IPS-NIHi7 (cell line): ENCODE results near the gene RBM33.

Experiments used
- DNase-seq: peaks from one replicate; pipeline ENCODE4 v3.0.0; 2012; ENCODE audit warnings: mixed read lengths; ENCODE audit errors: extremely low spot score

The RBM33 gene

DNA sequence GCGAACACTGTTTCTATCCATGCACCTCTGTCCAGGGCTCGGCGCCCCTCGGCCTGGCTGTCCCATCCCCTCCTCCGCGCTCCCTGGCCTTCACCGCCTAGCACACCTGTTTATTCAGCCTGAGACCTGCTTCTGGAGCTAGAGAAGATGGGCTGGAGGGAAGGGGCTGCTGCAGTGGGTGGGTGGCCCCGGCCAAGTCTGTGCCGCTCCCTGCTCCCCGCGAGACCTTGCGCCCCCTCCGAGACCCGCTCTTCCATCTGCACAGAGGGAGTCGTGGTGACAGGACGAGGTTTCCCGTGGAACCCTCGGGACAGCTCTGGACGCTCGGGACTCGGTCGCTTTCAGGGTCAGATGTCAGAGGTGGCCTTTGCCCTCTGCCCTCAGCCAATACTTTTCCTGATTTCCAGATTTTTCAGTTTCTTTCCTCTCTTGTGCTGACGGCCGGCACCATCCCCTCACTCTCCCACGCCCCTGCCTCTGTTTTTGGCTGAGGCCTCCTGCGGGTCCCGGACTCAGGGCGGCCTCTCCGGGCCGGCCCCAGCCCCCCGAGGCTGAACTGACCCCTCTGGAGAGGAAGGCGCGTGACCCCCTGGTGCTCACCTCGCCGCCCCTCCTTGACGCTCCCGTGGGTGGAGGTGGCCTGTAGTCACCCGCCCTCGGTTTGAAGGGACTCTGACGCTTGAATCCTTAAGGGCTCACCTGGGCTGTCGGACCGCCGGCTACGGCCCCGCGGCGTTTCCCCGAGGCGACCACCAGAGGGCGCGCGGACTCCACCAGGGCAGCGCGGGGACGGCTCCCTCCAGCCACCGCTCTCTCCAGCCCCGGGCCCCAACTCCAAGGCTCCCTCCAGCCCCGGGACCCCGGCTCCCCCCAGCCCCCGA lies 152.2 kb downstream of the RBM33 start:
- DNase-seq = peak; percentile 85

DNA sequence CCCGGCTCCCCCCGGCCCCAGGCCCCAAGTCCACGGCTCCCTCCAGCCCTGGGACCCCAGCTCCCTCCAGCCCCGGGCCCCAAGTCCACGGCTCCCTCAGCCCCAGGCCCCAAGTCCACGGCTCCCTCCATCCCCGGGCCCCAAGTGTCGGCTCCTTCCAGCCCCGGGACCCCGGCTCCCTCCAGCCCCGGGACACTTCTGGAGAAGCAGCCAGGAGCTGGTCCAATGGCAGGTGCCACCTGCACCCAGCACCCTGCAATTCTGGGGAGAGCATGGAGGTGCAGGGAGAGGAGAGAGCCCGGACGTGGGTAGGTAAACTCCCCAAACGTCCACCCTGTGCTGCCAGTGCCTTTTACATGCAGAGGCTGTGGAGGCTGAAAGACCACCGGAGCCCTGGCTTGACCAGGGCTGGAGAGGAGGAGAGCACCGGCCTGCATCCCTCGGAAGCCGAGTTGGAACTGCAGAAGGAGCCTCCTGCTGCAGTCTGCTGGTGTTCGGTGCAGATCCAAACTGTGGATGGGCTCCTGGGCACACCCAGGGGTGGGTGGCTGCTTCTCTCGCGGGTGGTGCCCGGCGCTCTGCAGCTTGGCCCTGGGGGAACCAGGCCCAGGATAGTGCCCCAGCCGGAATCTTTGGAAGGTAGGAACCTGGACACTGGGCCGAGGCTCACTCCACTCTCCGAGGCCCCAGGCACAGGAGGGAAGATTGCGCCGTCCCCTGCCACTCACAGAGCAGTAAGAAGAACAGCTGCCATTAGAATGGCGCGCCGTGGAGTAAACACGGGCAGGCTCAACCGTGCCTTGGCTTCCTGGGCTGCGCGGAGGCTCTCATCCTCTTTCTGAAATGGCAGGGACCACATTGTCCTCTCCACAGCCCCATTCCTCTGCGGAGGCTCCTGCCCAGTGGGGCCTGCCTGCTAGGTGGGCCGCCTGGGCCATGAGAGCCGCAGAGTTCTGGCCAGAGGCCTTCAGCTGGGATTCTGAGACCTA lies 153.1 kb downstream of the RBM33 start:
- DNase-seq = no peak

DNA sequence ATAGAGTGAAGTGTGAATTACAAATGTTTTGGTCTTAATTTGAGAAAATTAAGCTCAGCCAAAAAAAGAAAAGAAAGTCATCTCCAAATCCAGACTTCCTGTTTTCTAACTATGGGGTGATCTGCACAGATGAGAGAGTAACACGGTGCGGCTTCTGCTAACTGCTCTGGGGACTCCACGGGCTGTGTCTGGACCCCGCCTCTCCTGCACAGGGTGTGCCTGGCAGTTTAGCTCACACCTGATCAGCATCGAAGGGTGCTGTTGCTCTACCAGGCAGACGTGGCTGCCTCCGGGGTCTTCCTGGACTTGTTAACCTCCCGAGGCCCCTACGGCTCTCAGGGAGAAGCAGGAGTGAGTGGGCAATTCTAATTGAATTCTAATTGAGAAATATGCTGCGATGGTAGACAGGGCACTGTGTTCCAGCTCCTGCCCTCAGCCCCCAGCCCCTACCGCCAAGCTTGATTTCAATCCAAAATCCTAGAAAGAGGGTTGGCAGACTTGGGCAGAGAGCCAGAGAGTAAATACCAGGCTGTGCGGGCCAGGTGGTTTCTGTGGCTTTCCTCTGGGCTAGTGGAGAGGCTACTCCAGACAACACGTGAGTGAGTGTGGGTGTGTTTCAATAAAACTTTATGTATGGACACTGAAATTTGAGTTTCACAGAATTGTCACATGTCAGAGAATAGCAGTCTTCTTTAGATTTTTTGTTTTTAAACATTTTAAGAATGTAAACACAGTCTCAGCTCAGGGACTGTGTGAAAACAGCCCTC lies 154.4 kb downstream of the RBM33 start:
- DNase-seq = no peak

DNA sequence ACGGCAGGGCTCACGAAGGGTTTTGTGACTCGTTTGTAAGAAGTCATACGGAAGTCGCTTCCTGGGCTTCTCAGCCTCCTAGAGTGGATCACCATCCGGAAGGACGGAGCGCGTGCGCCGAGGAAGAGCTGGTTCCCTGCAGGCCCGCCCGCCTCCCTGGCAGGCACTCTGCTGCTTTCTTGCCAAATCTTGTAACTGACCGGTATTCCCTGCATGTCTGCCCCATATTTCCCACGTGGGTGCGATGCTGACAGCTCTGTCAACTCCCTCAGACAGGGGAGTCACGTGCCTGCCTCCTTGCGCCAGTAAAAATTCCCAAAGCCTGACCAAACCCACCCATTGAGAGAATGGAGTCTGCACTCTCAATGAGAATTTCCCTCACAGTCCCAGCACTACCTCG lies 155.1 kb downstream of the RBM33 start:
- DNase-seq = no peak

DNA sequence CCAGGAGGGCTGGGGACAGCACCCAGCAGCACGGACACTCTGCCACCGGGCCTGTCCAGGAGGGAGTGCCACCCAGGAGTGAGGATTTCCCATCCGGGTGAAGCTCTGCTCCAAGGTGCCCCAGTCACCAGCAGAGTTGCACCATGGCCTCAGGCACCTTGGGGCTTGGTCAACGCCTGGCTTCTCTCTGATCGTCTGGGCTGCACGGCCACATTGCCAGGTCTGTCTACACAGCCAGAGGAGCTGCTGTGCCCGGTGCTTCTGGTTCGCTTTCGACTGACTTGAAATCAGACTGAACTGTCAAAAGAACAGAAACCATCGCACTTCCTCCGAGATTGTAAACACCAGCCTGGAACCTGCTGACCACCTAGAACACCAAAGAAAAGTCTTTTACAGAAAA lies 155.8 kb downstream of the RBM33 start:
- DNase-seq = no peak

DNA sequence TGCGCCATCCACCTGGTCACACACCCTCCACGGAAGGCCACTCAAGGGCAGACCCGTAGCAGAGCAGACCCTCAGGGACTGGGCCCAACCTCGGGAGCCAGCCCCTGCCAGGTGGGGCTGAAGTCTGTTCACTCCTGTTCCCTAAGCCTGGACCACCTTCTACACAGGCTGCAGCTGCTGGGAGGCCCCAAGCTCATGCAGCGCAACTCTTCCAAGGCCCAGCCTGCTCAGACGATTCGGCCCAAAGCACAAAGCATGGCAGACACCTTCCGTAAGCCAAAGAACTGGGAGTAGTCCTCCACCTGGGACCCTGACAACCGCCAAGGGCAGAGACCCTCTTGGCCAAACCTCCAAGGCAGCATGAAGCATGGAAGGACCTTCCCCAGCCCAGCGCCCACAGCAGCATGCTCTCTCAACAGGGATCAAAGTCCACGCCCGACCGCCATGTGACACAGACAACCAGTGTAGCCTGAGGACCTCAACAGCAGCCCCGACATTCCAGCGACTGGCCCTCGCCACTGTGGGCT lies 156.3 kb downstream of the RBM33 start:
- no peak for DNase-seq

DNA sequence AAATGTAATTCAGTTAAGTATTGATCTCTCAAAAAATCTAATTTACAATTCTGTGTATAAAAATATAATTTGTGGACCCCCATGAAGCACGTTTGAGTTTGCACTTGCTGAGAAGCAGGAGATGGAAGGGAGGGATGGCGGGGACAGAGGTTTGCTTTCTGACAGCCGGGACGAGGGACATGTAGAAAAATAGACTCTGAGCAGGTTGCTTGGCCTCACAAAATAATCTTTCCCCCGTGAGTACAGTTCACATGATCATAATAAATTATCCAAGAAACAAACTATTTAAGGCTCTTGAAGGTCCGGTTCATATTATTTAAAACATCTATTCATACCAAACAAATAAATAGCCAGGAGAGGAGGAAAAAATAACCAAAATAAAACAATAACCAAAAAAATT lies 157.8 kb downstream of the RBM33 start:
- DNase-seq = no peak

DNA sequence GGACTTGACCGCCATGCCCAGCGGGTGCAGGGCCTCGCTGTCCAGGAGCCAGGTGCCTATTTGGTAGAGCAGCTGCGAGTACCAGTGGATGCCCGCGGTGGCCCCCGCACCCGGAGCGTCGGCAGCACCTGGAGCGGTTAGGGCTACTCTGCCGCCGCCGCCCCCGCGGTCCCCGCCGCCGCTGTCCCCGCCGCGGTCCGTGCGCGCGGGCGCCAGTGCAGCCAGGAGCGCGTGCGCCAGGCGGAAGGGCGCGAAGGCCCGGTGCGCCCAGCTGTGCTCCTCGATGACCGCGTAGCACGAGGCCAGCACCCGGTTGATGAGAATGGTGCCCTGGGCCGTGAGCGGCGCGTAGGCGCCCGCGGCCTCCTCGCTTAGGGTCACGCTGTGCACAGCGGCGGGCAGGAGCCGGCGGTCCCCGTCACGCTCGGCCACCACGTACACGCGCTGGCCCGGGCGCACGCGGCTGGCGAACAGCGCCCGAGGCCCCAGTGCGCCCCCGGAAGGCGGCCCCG lies 158.5 kb downstream of the RBM33 start:
- DNase-seq = no peak

DNA sequence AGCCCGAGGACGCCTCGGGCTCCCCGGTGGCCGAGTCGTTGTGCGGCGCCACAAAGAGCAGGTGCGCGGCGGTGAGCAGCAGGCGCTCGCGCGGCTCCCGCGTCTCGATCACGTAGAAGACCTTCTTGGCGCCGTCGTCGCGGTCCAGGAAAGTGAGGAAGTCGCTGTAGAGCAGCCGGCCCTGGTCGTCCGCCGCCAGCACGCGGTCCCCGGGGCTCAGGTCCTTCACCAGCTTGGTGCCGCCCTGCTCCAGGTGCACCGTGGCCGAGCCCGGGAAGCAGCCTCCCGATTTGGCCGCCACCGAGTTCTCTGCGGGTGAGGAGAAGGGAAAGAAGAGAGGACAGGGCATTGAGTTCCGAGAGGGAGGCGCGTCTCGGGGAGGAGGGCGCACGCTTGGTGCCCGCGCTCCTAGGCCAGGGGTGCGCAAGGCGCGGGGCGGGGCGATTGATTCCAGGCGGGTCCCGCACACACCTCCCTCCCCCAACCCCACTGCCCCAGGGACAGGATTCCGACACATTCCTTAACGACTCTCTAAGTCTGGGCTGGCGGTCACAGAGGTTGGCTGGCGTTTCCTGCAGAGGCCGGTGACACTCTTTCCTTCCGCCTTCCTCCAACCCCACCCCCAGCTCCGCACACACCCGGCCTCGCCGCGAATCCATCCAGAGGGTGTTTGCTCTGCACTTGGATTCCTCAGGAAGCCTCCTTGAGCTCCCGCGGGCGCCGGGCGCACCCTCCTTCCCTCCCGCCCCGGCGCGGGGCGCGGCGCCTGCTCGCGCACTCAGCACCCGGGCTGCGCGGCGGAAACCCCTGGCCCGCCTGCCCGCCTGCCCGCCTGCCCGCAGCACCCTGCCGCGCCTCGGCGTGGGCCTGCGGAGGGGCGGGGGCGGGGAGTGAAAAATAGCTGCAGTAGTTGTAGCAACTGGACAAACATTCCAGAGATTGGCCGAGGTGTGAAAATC lies 159.2 kb downstream of the RBM33 start:
- no peak for DNase-seq

DNA sequence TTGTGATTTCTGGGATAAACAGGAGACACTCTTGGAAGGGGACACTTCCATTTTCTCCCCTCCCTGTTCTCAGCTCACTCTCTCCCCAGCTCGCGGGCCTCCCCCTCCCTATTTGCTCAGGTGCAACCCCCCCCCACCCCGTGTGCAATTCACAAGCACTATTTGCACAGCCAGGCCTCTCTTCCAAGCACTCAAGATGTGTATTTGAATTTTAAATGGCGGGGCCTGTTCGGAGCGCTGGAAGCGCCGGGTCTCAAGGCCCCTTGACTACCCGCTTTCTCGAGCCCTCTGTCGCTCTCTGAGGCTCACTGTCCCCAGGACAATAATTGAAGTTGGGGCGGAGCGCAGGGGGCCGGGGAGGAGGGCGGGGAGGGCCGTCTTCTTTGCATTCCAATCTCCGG lies 160.0 kb downstream of the RBM33 start:
- peak; percentile 55 for DNase-seq

DNA sequence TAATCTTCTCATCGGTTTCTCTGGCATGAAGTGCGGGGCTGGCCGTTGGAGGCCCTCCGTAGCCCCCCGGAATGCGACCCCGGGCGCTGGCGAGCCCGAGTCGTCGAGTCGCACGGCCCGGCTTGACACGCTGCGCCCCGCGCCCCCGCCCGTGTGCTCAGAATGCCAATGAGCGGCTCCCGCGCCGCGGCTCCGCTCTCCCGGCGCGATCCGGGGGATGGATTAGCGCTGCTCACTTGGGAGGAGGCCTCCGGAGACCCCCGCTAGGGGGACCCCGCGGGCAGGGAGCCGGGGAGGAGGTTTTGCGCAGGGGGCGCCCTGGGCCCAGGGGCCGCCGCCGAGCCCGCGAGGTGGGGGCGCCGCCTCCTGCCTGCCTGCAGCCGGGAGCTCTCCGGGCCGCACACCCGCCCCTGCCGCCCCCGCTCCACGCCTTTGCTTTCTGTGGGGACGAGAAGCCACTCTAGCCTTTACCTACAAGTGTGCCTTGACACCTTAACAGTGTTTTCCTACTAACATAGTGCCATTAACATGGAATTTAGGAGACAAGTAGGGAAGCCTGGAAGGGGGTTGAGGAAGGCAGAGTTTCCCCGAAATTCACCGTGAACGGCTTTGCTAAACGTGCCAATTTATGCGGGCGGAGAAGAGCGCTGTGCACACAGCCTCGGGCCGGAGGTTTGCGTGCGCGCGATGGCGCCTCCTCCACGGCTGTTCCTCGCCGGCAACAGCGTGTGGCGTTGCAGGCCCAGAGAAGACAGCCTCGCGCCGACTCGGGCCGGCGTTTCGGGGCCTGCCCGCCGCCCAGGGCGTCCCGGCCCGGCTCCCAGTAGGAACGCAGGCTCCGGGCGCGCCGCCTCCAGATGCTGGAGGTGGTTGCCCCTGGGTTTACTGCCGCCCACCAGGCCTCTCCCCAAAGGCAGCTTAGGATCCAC lies 160.7 kb downstream of the RBM33 start:
- peak; percentile 86 for DNase-seq

DNA sequence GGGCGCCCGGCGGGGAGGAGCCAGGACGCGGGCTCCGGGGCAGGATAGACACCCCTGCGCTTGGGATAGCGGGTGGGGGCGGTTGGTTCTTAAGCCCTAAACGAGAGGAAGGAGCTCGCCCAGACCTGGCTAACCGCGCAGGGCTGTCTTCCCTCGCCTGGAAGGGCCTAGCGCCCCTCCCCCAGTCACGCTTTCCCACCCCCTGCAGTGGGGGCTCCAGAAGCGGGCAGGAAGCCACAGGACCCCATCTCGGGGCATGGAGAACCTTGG lies 161.3 kb downstream of the RBM33 start:
- DNase-seq = no peak

DNA sequence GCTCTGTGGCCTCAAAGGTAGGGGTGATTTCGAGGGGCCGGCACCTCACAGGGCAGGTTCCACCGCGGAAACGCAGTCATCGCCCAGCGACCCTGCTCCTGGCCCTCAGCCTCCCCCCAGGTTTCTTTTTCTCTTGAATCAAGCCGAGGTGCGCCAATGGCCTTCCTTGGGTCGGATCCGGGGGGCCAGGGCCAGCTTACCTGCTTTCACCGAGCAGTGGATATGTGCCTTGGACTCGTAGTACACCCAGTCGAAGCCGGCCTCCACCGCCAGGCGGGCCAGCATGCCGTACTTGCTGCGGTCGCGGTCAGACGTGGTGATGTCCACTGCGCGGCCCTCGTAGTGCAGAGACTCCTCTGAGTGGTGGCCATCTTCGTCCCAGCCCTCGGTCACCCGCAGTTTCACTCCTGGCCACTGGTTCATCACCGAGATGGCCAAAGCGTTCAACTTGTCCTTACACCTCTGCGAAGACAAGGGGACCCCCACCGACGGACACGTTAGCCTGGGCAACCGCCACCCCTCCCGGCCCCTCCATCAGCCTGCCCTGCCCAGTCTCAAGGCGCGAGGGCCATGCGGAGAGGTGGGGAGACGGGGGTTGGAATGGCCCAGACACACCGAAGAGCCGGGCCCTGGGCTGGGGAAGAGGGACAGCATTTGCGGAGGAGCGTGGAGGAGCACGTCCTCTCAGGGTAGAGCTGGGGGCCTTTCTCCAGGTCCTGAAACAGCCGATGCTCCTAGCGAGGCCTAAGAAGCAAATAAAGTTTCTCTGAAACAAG lies 161.8 kb downstream of the RBM33 start:
- no peak for DNase-seq

DNA sequence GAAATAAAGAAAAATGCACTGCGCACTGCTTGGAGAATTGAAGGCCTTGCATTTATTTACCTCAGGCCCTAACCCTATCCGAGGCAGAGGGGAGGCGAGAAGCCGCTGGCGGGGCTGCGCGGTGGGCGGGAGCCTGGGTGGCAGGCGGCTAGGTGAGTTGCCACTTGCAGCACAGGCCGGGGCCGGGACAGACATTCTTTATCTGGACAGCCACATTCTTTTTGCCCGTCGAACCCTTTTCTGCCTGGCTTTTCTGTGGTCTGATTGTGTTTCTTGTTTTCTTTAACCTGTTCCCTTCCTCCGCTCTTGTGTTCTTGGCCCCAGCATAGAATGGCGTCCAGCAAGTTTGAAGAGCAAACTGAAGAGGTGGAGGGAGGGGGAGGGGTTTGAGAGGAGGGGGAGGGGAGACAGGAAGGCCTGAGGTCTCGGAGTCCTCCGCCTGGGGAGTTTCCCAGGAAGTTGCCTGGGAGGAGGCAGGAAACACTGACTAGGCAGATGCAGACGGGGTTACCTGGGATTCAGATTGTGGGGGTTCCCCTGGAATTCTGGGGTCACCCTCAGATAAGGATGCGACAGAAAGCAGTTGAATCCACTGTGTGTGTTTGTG lies 162.7 kb downstream of the RBM33 start:
- DNase-seq = peak; percentile 59

DNA sequence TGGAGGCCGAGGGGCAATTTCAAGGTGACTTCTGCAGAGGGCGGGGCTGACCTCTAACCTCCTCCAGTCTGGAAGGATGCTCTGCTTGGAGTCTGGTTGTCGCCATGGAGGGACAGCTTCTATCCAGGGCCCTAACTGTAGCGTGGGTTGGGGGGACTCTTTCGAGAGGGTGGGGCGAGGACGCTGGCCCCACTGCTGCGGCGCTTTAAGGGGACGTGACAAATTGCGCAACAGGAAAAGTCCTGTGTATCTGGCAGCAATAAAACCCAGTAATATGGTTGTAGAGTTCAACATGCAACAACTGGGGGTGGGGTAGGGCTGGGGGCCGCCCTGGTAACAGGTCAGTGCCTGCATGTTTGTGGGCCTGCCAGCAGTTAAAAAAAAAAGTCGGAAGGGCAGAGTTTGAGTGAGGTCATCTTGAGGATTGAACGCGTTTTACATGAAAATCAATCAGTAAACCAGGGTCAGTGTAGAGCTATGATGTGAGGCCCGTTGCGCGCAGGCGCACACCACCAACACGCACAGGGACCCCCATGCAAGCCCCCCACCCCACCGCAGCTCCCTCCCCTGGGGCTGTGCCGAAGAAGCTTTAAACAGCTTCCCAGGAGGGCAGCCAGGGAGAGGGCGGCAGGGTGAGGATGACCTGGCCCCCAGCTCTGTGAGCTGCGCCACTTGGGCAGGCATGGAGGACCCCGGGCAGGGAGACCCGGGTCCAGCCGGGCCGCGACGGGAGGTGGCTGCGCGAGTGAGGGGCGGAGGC lies 163.5 kb downstream of the RBM33 start:
- no peak for DNase-seq

DNA sequence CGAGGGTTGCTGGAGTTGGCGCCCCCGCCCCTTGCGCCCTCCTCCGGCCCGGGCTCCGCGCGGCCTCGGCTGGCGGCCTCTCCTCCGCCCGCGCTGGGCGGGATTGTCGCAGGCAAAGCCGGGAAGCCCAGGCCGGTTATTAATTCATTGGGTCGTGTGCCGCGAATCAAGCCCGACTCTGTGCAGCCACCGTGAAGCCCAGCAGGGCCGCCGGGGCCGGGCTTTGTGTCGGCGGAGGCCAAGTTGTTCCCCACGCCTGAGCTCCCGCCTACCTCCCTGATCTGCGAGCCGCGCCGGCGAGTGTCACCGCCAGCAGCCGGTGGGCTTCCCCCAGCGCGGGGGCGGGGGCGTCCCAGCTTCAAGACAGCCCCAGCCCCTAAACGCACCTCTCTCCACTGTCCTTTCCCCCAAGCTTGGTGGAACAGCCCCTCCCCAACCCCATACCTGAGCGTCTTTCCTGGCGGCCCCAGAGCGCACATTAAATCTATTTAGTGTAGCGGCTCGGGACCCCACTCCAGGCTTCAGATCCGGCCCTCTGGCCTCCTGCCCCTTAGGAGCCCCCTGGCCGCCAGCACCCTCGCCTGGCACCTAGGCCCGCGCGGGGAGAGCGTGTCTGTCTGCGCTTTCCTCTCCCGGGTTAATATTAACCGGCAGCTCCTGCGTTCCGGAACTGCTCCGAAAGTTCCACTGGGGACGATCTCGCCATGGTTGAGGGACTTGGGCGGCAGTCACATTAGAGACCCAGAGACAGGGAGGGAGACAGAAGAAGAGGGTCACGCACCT lies 164.3 kb downstream of the RBM33 start:
- no peak for DNase-seq
